Measurements from ENCODE around the gene DYNC1I1.

DYNC1I1 gene

GRCh38 chr7:95874129-95874528 is 101.8 kb downstream of the DYNC1I1 start:
- H4K8ac ChIP-seq (ENCODE audit: low read depth, low read length) = no peak overlapping the region
- H3K18ac ChIP-seq (ENCODE audit: low read length) = no peak overlapping the region
- no peak overlapping the region for H2BK15ac ChIP-seq (ENCODE audit: low read length)
- H3K4me2 ChIP-seq (ENCODE audit: insufficient read depth, low read length, poor library complexity, severe bottlenecking) = no peak overlapping the region
- H3K27ac ChIP-seq (replicated peaks; ENCODE audit: low read length) = no peak overlapping the region
- peaks cover 0 to 1% of the 10 kb centered on the region in 2 donors for H3K9me3 ChIP-seq (replicated peaks in 1 of 2; ENCODE audit: control insufficient read depth in 2 of 2, insufficient read depth in 1 of 2, low read depth in 1 of 2, low read length in 2 of 2)
- H3K14ac ChIP-seq (ENCODE audit: low read length) = no peak overlapping the region
- no peaks in the 10 kb centered on the region for H3K36me3 ChIP-seq (replicated peaks in 1 of 2; ENCODE audit: control insufficient read depth in 2 of 2, insufficient read depth in 2 of 2, low read length in 2 of 2)
- no CpG with 5 or more reads among the region's 3 CpGs for WGBS, 2 donors (ENCODE audit: extremely low coverage in 2 of 2, insufficient read length in 2 of 2, insufficient replicate concordance in 1 of 2)
- H3K4me3 ChIP-seq (ENCODE audit: low read length in 2 of 2) = no peak overlapping the region
- H3K23ac ChIP-seq (ENCODE audit: low read depth, low read length, poor library complexity) = no peak overlapping the region
- no peak overlapping the region for H2AK5ac ChIP-seq (ENCODE audit: low read depth, low read length)
- H2AFZ ChIP-seq (ENCODE audit: low read length) = no peak overlapping the region
- no peak overlapping the region for H3K9ac ChIP-seq (ENCODE audit: low read depth, low read length, poor library complexity)
- no peak overlapping the region for H2BK5ac ChIP-seq (ENCODE audit: low read length)
- no peak overlapping the region for H3K4ac ChIP-seq (ENCODE audit: low read length)
- peaks cover 0 to 3% (median 0%) of the 10 kb centered on the region in 3 experiments for H3K27me3 ChIP-seq (ENCODE audit: control insufficient read depth in 3 of 3, insufficient read depth in 3 of 3, low read depth in 1 of 3, low read length in 3 of 3)
- H2BK12ac ChIP-seq (ENCODE audit: low read length) = no peak overlapping the region
- H3K4me1 ChIP-seq (ENCODE audit: control insufficient read depth in 2 of 2, insufficient read depth in 1 of 2, low read depth in 1 of 2, low read length in 2 of 2) = no peaks in the 10 kb centered on the region
- DNase-seq (ENCODE audit: low spot score) = no peak
- H3K79me1 ChIP-seq (ENCODE audit: low read depth, low read length) = no peaks in the 10 kb centered on the region
- H4K91ac ChIP-seq (ENCODE audit: low read depth, low read length, poor library complexity) = no peak overlapping the region
- no peak overlapping the region for H2BK120ac ChIP-seq (ENCODE audit: low read depth, low read length)

GRCh38 chr7:95874541-95875265 is 102.3 kb downstream of the DYNC1I1 start:
- H2AK5ac ChIP-seq (ENCODE audit: low read depth, low read length) = no peak overlapping the region
- WGBS, 2 donors (ENCODE audit: extremely low coverage in 2 of 2, insufficient read length in 2 of 2, insufficient replicate concordance in 1 of 2) = no CpG with 5 or more reads among the region's 4 CpGs
- no peak overlapping the region for H3K4ac ChIP-seq (ENCODE audit: low read length)
- no peaks in the 10 kb centered on the region for H3K4me1 ChIP-seq (ENCODE audit: control insufficient read depth in 2 of 2, insufficient read depth in 1 of 2, low read depth in 1 of 2, low read length in 2 of 2)
- H3K23ac ChIP-seq (ENCODE audit: low read depth, low read length, poor library complexity) = no peak overlapping the region
- no peaks in the 10 kb centered on the region for H3K79me1 ChIP-seq (ENCODE audit: low read depth, low read length)
- H3K27me3 ChIP-seq (ENCODE audit: control insufficient read depth in 3 of 3, insufficient read depth in 3 of 3, low read depth in 1 of 3, low read length in 3 of 3) = peaks cover 0 to 3% (median 0%) of the 10 kb centered on the region in 3 experiments
- no peak overlapping the region for H2BK120ac ChIP-seq (ENCODE audit: low read depth, low read length)
- H3K27ac ChIP-seq (replicated peaks; ENCODE audit: low read length) = no peak overlapping the region
- no peaks in the 10 kb centered on the region for H3K36me3 ChIP-seq (replicated peaks in 1 of 2; ENCODE audit: control insufficient read depth in 2 of 2, insufficient read depth in 2 of 2, low read length in 2 of 2)
- H2AFZ ChIP-seq (ENCODE audit: low read length) = no peak overlapping the region
- no peak overlapping the region for H3K4me3 ChIP-seq (ENCODE audit: low read length in 2 of 2)
- H2BK12ac ChIP-seq (ENCODE audit: low read length) = no peak overlapping the region
- no peak for DNase-seq (ENCODE audit: low spot score)
- no peak overlapping the region for H3K4me2 ChIP-seq (ENCODE audit: insufficient read depth, low read length, poor library complexity, severe bottlenecking)
- no peak overlapping the region for H3K9ac ChIP-seq (ENCODE audit: low read depth, low read length, poor library complexity)
- no peak overlapping the region for H3K14ac ChIP-seq (ENCODE audit: low read length)
- peaks cover 0 to 1% of the 10 kb centered on the region in 2 donors for H3K9me3 ChIP-seq (replicated peaks in 1 of 2; ENCODE audit: control insufficient read depth in 2 of 2, insufficient read depth in 1 of 2, low read depth in 1 of 2, low read length in 2 of 2)
- H3K18ac ChIP-seq (ENCODE audit: low read length) = no peak overlapping the region
- H2BK5ac ChIP-seq (ENCODE audit: low read length) = no peak overlapping the region
- no peak overlapping the region for H4K8ac ChIP-seq (ENCODE audit: low read depth, low read length)
- no peak overlapping the region for H4K91ac ChIP-seq (ENCODE audit: low read depth, low read length, poor library complexity)
- H2BK15ac ChIP-seq (ENCODE audit: low read length) = no peak overlapping the region

- Histone ChIP-seq H4K8ac (ENCODE audit: low read depth, low read length) (no peak overlapping the region), H2AFZ (ENCODE audit: low read length) (no peak overlapping the region), H3K36me3 (replicated peaks in 1 of 2; ENCODE audit: control insufficient read depth in 2 of 2, insufficient read depth in 2 of 2, low read length in 2 of 2) (no peaks in the 10 kb centered on the region), H3K4me3 (ENCODE audit: low read length in 2 of 2) (no peak overlapping the region), H3K18ac (ENCODE audit: low read length) (no peak overlapping the region), H2BK15ac (ENCODE audit: low read length) (no peak overlapping the region), H3K4me1 (ENCODE audit: control insufficient read depth in 2 of 2, insufficient read depth in 1 of 2, low read depth in 1 of 2, low read length in 2 of 2) (no peaks in the 10 kb centered on the region), H2BK12ac (ENCODE audit: low read length) (no peak overlapping the region), H3K79me1 (ENCODE audit: low read depth, low read length) (no peaks in the 10 kb centered on the region), H3K14ac (ENCODE audit: low read length) (no peak overlapping the region), H3K27me3 (ENCODE audit: control insufficient read depth in 3 of 3, insufficient read depth in 3 of 3, low read depth in 1 of 3, low read length in 3 of 3) (peaks cover 0 to 3% (median 0%) of the 10 kb centered on the region in 3 experiments), H4K91ac (ENCODE audit: low read depth, low read length, poor library complexity) (no peak overlapping the region), H3K9ac (ENCODE audit: low read depth, low read length, poor library complexity) (no peak overlapping the region), H3K23ac (ENCODE audit: low read depth, low read length, poor library complexity) (no peak overlapping the region), H2BK5ac (ENCODE audit: low read length) (no peak overlapping the region), H2BK120ac (ENCODE audit: low read depth, low read length) (no peak overlapping the region), H3K9me3 (replicated peaks in 1 of 2; ENCODE audit: control insufficient read depth in 2 of 2, insufficient read depth in 1 of 2, low read depth in 1 of 2, low read length in 2 of 2) (peaks cover 0 to 1% of the 10 kb centered on the region in 2 donors), H3K4ac (ENCODE audit: low read length) (no peak overlapping the region), H3K4me2 (ENCODE audit: insufficient read depth, low read length, poor library complexity, severe bottlenecking) (no peak overlapping the region), H3K27ac (replicated peaks; ENCODE audit: low read length) (no peak overlapping the region), H2AK5ac (ENCODE audit: low read depth, low read length) (no peak overlapping the region)
- DNase-seq (ENCODE audit: low spot score) = no peak
These were observed 103.2 kb downstream of the DYNC1I1 start for GRCh38 chr7:95875519-95875918.

GRCh38 chr7:95878677-95879076 is 106.3 kb downstream of the DYNC1I1 start:
- Histone ChIP-seq H3K36me3 (replicated peaks in 1 of 2; ENCODE audit: control insufficient read depth in 2 of 2, insufficient read depth in 2 of 2, low read length in 2 of 2) (no peaks in the 10 kb centered on the region), H4K91ac (ENCODE audit: low read depth, low read length, poor library complexity) (no peak overlapping the region), H3K4me3 (ENCODE audit: low read length in 2 of 2) (no peak overlapping the region), H3K4me1 (ENCODE audit: control insufficient read depth in 2 of 2, insufficient read depth in 1 of 2, low read depth in 1 of 2, low read length in 2 of 2) (no peaks in the 10 kb centered on the region), H3K9ac (ENCODE audit: low read depth, low read length, poor library complexity) (no peak overlapping the region), H2BK120ac (ENCODE audit: low read depth, low read length) (no peak overlapping the region), H3K4me2 (ENCODE audit: insufficient read depth, low read length, poor library complexity, severe bottlenecking) (no peak overlapping the region), H3K4ac (ENCODE audit: low read length) (no peak overlapping the region), H2AFZ (ENCODE audit: low read length) (no peak overlapping the region), H3K79me1 (ENCODE audit: low read depth, low read length) (no peaks in the 10 kb centered on the region), H2AK5ac (ENCODE audit: low read depth, low read length) (no peak overlapping the region), H2BK5ac (ENCODE audit: low read length) (no peak overlapping the region), H4K8ac (ENCODE audit: low read depth, low read length) (no peak overlapping the region), H3K9me3 (replicated peaks in 1 of 2; ENCODE audit: control insufficient read depth in 2 of 2, insufficient read depth in 1 of 2, low read depth in 1 of 2, low read length in 2 of 2) (peaks cover 0 to 1% of the 10 kb centered on the region in 2 donors), H3K14ac (ENCODE audit: low read length) (no peak overlapping the region), H3K23ac (ENCODE audit: low read depth, low read length, poor library complexity) (no peak overlapping the region), H3K27ac (replicated peaks; ENCODE audit: low read length) (no peak overlapping the region), H2BK12ac (ENCODE audit: low read length) (no peak overlapping the region), H2BK15ac (ENCODE audit: low read length) (no peak overlapping the region), H3K18ac (ENCODE audit: low read length) (no peak overlapping the region), H3K27me3 (ENCODE audit: control insufficient read depth in 3 of 3, insufficient read depth in 3 of 3, low read depth in 1 of 3, low read length in 3 of 3) (peaks cover 0 to 3% (median 0%) of the 10 kb centered on the region in 3 experiments)
- DNase-seq (ENCODE audit: low spot score) = no peak
